Mesothelial cell of epicardium (in vitro differentiated cells): Measurements from ENCODE around the gene STX8. TPM values are rescaled to one million over a fixed set of nuclear protein-coding genes. Genes with fewer than 3 reads are reported as not detected.
"Not testable (repeated sequence)": the region's sequence is repeated elsewhere in the genome, so short reads cannot be mapped to it uniquely, and the experiment has no call there.

Experiments
- DNase-seq, 2 experiments: peaks; one replicate each; pipeline ENCODE4 v3.0.0; 2021; ENCODE audit warnings: low spot score in 2 of 2; ENCODE audit not compliant: unreplicated experiment in 2 of 2
- H3K27ac Mint-ChIP-seq: 2 replicates; pipeline ENCODE4 v1.8.0; 2021; ENCODE audit warnings: mixed read lengths
- H3K27me3 Mint-ChIP-seq: 2 replicates; pipeline ENCODE4 v1.8.0; 2021; ENCODE audit warnings: low read depth, mixed read lengths
- H3K36me3 Mint-ChIP-seq: 2 replicates; pipeline ENCODE4 v1.8.0; 2021; ENCODE audit warnings: mixed read lengths
- H3K4me1 Mint-ChIP-seq: 2 replicates; pipeline ENCODE4 v1.8.0; 2021; ENCODE audit warnings: mixed read lengths
- H3K4me3 Mint-ChIP-seq: 2 replicates; pipeline ENCODE4 v1.8.0; 2021; ENCODE audit warnings: mild to moderate bottlenecking, moderate library complexity, mixed read lengths
- H3K9me3 Mint-ChIP-seq: 2 replicates; pipeline ENCODE4 v1.8.0; 2021; ENCODE audit warnings: mixed read lengths
- CTCF ChIP-seq: fragments of 200-600 bp; sonication (generic); IDR thresholded peaks from one replicate; pipeline ENCODE4 v1.5.0; 2021; ENCODE audit warnings: antibody characterized with exemption; ENCODE audit not compliant: unreplicated experiment
- total RNA-seq: library from RNA; stranded (reverse); gene quantifications from 3 replicates; pipeline ENCODE4 v1.2.1, GENCODE V29; 2021

STX8 gene
- total RNA-seq, result 50.4 to 53.3 TPM (median 53.1 TPM) in 3 replicates

GRCh38 chr17:9575381-9576101, at the start of gene STX8:
STX8 (minus strand) TSS chr17:9575820; CDS start chr17:9575808, 12 bp downstream.
- no peaks in the 10 kb centered on the region for H3K9me3 Mint-ChIP-seq
- no peaks in the 10 kb centered on the region for H3K36me3 Mint-ChIP-seq
- H3K4me3 Mint-ChIP-seq, result peak within 1 kb of the TSS; percentile 91
- peak; percentile 79 to 86 for DNase-seq
- H3K27ac Mint-ChIP-seq, result peak within 1 kb of the TSS; percentile 92
- TF ChIP-seq CTCF, result no peak
- H3K4me1 Mint-ChIP-seq, result peaks cover 9% of the 10 kb centered on the region
- H3K27me3 Mint-ChIP-seq, result no peaks in the 10 kb centered on the region

DNA sequence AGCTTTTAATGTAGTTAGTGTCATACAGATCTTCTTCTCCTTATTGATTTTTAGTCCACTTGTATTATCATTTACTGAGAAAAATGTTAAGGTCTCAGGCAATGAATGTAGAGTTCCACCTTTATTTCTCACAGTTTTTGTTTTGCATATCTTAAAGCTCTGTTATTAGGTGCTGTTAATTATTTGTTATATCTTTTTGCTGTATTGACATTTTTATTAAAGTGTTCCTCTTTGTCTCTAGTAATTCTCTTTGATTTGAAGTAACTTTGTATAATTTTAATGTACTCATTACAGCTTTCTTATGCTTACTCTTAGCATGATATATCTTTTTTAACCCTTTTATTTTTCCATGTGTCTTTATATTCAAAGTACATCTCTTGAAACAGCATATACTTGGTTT, 47.3 kb upstream of the STX8 start:
- TF ChIP-seq CTCF, result no peak
- Mint-ChIP-seq H3K4me1 (no peaks in the 10 kb centered on the region), H3K27me3 (peaks cover 4% of the 10 kb centered on the region), H3K36me3 (peaks cover 1% of the 10 kb centered on the region), H3K27ac (no peak overlapping the region), H3K9me3 (peaks cover 29% of the 10 kb centered on the region), H3K4me3 (no peak overlapping the region)
- DNase-seq, result no peak

GRCh38 chr17:9615486-9615885, 39.9 kb upstream of the STX8 start:
- no peaks in the 10 kb centered on the region for H3K4me1 Mint-ChIP-seq
- TF ChIP-seq CTCF, result no peak
- H3K27ac Mint-ChIP-seq, result no peak overlapping the region
- no peak for DNase-seq
- H3K27me3 Mint-ChIP-seq, result peaks cover 6% of the 10 kb centered on the region
- H3K9me3 Mint-ChIP-seq, result no peaks in the 10 kb centered on the region
- H3K36me3 Mint-ChIP-seq, result no peaks in the 10 kb centered on the region
- H3K4me3 Mint-ChIP-seq, result no peak overlapping the region

GRCh38 chr17:9612006-9612405, 36.4 kb upstream of the STX8 start:
- Mint-ChIP-seq H3K9me3 (peaks cover 6% of the 10 kb centered on the region), H3K27me3 (peaks cover 18% of the 10 kb centered on the region)

GRCh38 chr17:9611557-9611956, 35.9 kb upstream of the STX8 start:
- Mint-ChIP-seq H3K4me3 (no peak overlapping the region), H3K9me3 (peaks cover 6% of the 10 kb centered on the region), H3K27me3 (peaks cover 18% of the 10 kb centered on the region), H3K4me1 (no peaks in the 10 kb centered on the region), H3K27ac (no peak overlapping the region), H3K36me3 (no peaks in the 10 kb centered on the region)
- DNase-seq, result no peak
- TF ChIP-seq CTCF, result no peak

More at GRCh38 chr17:9612006-9612405, 36.4 kb upstream of the STX8 start:
- no peaks in the 10 kb centered on the region for H3K36me3 Mint-ChIP-seq
- H3K4me3 Mint-ChIP-seq, result no peak overlapping the region
- no peak overlapping the region for H3K27ac Mint-ChIP-seq
- no peaks in the 10 kb centered on the region for H3K4me1 Mint-ChIP-seq
- no peak for DNase-seq
- no peak for TF ChIP-seq CTCF

GRCh38 chr17:9607058-9607457, 31.4 kb upstream of the STX8 start:
- peaks cover 36% of the 10 kb centered on the region for H3K27me3 Mint-ChIP-seq
- DNase-seq, H3K4me1 Mint-ChIP-seq, H3K36me3 Mint-ChIP-seq, H3K9me3 Mint-ChIP-seq, H3K4me3 Mint-ChIP-seq, H3K27ac Mint-ChIP-seq: not testable (repeated sequence)
